T47D (cell line): ENCODE measurements around the gene UPF3B.
A peak's percentile ranks its signal among the peaks of the same experiment; 100 is the strongest.
"Not testable (repeated sequence)": the region's sequence is repeated elsewhere in the genome, so short reads cannot be mapped to it uniquely, and the experiment has no call there.

Experiments
- DNase-seq, 2 experiments: peaks; one replicate each; pipeline versions ENCODE4 v3.0.0 to v3.0.0-alpha.2; 2011 to 2012; ENCODE audit warnings: low read depth in 1 of 2, low spot score in 1 of 2
- JUND ChIP-seq: IDR thresholded peaks from 2 replicates; pipeline ENCODE4 v1.6.1; 2012; ENCODE audit warnings: low read depth
- in situ Hi-C: cut with HindIII; loops from 2 replicates; pipeline ENCODE4 v1.10.0; 2016; ENCODE audit warnings: low sequenced_read_pairs, low pct_unique_long_range_greater_than_20kb

The UPF3B gene

DNA sequence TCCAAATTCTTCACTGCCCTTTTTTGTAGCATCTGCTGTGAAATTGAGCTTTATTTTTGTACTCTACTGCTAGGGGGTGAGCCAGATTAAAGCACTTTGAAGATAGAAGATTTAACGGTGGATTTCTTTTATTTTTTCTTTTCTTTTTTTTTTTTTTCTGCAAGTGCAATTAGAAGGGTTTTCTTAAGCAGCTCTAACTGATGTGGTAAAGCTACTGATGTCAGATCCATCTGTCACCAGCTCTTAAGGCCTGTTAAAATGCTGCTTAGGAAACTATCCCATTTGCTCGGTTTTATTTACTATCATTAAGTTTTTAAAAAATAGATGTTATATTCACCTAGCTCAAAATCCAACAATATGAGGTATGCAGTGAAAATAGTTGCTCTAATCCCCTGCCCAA, 26.0 kb upstream of the UPF3B start:
- DNase-seq = no peak
- TF ChIP-seq JUND = no peak
- in situ Hi-C loops = no loop called here

DNA sequence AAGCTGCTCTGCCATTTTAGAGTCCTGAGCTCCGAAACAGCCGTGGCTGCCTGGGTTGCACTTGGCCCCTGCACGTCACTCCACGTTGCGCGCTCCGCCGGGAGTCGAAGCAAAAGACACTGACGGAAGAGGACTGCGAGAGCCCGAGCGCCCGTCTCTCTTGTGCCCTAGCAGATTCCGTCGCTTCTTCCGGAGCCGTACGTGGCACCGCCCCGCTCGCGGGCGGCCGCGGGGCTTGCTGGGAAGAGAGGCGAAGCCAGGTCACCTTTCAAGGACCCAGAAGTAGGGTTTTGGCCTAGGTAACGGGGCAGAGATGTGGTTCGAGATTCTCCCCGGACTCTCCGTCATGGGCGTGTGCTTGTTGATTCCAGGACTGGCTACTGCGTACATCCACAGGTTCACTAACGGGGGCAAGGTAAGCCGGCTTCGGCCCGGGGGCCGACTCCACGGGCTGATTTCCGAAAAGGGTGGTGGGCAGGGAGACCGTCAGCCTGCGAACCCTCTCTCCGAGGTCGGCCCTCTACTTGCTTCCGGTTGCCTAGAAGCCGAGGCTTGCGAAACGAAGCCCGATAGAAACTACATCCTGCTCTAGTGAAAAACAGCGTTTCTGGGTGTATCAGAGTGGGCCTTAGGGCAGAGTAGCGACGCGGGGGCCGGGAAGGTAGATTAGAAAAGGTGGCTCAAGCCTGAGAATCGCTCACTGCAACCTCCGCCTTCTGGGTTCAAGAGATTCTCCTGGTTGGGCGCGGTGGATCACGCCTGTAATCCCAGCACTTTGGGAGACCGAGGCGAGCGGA, 19.0 kb upstream of the UPF3B start, which contains the start of the genes NDUFA1 and RNF113A:
Gene NDUFA1 (plus strand): TSS at position 234 of the 797 bp plus-strand sequence. CDS start 80 bp downstream, at position 314.
Gene RNF113A (minus strand): TSS at position 135 of the 797 bp plus-strand sequence. CDS start 120 bp downstream, at position 15.
- peak; percentile 25 to 83 for DNase-seq
- in situ Hi-C loops = no loop called here
- no peak for TF ChIP-seq JUND

DNA sequence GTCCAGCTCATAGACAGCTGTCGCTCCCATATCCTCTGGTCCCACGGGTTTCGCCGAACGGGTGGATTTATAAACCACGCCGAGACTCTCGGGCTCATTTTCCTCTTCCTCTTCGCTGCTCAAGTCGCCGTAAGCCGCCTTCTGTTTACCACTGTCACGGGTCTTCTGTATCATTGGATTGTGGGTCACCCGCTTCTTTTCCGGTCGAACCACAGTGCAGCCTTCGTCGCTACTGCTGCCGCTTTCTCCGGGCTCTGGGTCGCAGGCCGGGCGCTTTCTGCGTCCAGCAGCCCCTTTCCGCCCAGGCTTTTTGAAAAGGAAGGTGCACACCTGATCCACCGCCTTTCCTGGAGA, 18.5 kb upstream of the UPF3B start:
- in situ Hi-C loops = no loop called here
- no peak for DNase-seq
- no peak for TF ChIP-seq JUND

DNA sequence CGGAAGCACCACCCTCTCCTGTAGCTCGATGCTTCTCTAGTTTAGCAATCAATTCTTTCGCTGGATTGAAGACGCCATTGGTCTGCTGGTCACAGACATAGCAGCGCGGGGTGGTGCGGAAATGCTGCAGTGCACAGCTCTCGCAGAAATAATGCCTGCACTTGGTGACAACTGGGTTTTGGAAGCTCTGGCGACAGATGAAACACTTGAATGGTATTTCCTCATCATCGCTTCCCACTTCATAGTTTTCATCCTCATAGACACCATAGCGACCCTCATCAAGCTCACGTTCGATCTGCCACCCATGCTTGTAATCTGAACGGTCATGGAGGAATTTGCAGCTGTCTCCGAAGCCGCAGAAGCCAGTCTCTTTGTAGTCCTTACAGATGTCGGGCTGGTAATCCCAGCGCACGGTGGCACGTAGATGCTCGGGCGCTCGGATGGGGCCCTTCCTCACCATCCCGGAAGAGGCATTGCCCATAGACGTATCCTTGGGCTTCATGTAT, 17.9 kb upstream of the UPF3B start:
- DNase-seq = no peak
- no peak for TF ChIP-seq JUND
- in situ Hi-C loops = no loop called here

DNA sequence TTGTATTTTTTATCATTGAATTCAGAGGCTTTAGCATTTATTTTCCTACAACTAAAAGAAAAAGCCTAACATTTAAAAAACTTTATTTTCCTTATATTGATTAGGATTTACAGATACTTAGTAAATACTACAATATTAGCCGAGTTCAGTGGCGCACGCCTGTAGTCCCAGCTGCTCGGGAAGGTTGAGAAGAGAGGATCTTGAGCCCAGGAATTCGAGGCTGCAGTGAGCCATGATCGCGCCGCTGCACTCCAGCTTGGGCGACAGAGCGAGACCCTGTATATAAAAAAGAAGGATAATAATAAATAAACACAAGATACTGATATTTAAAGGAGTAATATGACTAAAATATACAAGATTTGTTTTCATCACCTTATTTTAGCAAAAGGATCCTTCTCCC, 681 bp upstream of the UPF3B start:
- no peak for DNase-seq
- TF ChIP-seq JUND = no peak
- in situ Hi-C loops = no loop called here

GRCh38 chrX:119833905-119834304, 18.9 kb downstream of the UPF3B start:
- no peak for TF ChIP-seq JUND
- DNase-seq = no peak
- in situ Hi-C loops = no loop called here

DNA sequence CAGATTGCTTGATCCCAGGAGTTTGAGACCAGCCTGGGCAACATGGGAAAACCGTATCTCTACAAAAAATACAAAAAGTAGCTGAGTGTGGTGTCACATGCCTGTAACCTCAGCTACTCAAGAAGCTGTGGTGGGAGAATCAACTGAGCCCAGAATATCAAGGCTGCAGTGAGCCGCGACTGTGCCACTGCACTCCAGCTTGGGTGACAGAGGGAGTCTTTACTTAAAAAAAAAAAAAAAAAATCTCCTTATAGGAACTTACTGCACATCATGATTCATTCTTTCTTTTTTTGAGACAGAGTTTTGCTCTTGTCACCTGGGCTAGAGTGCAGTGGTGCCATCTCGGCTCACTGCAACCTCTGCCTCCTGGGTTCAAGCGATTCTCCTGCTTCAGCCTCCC, 24.3 kb downstream of the UPF3B start:
- DNase-seq = no peak
- no peak for TF ChIP-seq JUND
- in situ Hi-C loops = no loop called here

GRCh38 chrX:119826399-119826959, 26.3 kb downstream of the UPF3B start:
- TF ChIP-seq JUND = no peak
- in situ Hi-C loops = no loop called here
- no peak for DNase-seq

GRCh38 chrX:119824221-119824620, 28.5 kb downstream of the UPF3B start:
- DNase-seq, in situ Hi-C loops: not testable (repeated sequence)

GRCh38 chrX:119821703-119822102, 31.1 kb downstream of the UPF3B start:
- in situ Hi-C loops, DNase-seq: not testable (repeated sequence)

GRCh38 chrX:119817130-119817690, 35.6 kb downstream of the UPF3B start:
- in situ Hi-C loops = no loop called here
- no peak for DNase-seq
- TF ChIP-seq JUND = no peak

GRCh38 chrX:119816300-119816699, 36.5 kb downstream of the UPF3B start:
- no peak for TF ChIP-seq JUND
- in situ Hi-C loops = no loop called here
- peak in 1 of 2 experiments; percentile 13 for DNase-seq

- in situ Hi-C loops = no loop called here
- no peak for TF ChIP-seq JUND
- no peak for DNase-seq
Measured at GRCh38 chrX:119809185-119809666, 43.5 kb downstream of the UPF3B start.

GRCh38 chrX:119808461-119808860, 44.3 kb downstream of the UPF3B start:
- in situ Hi-C loops, DNase-seq: not testable (repeated sequence)
